GM21423 (cell line): ENCODE results near the gene ADAR.

ENCODE experiments used
- ATAC-seq: cut with Tn5 transposase; IDR thresholded peaks from one replicate; pipeline ENCODE4 v1.9.1; 2021; ENCODE audit warnings: mild to moderate bottlenecking, moderate library complexity; ENCODE audit not compliant: unreplicated experiment

Gene ADAR

GRCh38 chr1:154619181-154619948 is 11.4 kb upstream of the ADAR start:
- ATAC-seq, result no peak

- no peak for ATAC-seq
Observed at GRCh38 chr1:154616659-154617345, 8.8 kb upstream of the ADAR start.

- no peak for ATAC-seq
Observed at GRCh38 chr1:154615411-154615810, 7.4 kb upstream of the ADAR start.

- no peak for ATAC-seq
Observed at GRCh38 chr1:154614901-154615300, 6.9 kb upstream of the ADAR start.

GRCh38 chr1:154614247-154614646 is 6.3 kb upstream of the ADAR start:
- ATAC-seq, result no peak

GRCh38 chr1:154611150-154611862 is 3.3 kb upstream of the ADAR start:
- ATAC-seq, result no peak

- ATAC-seq, result no peak
Observed at GRCh38 chr1:154609398-154610380, 1.7 kb upstream of the ADAR start.

GRCh38 chr1:154608397-154609270 is 648 bp upstream of the ADAR start:
- no peak for ATAC-seq

GRCh38 chr1:154607106-154607608 is 829 bp downstream of the ADAR start:
- no peak for ATAC-seq

GRCh38 chr1:154605534-154605933 is 2.5 kb downstream of the ADAR start:
- ATAC-seq, result no peak

GRCh38 chr1:154603317-154603716 is 4.7 kb downstream of the ADAR start:
- no peak for ATAC-seq

GRCh38 chr1:154599658-154600057 is 8.3 kb downstream of the ADAR start:
- ATAC-seq, result no peak

- ATAC-seq, result no peak
Observed at GRCh38 chr1:154598871-154599635, 8.9 kb downstream of the ADAR start.

GRCh38 chr1:154595621-154596020 is 12.4 kb downstream of the ADAR start:
- no peak for ATAC-seq

GRCh38 chr1:154594811-154595210 is 13.2 kb downstream of the ADAR start:
- ATAC-seq, result no peak

- no peak for ATAC-seq
Observed at GRCh38 chr1:154593390-154593789, 14.6 kb downstream of the ADAR start.

GRCh38 chr1:154591206-154591605 is 16.8 kb downstream of the ADAR start:
- no peak for ATAC-seq

GRCh38 chr1:154590756-154591155 is 17.2 kb downstream of the ADAR start:
- ATAC-seq, result no peak

- no peak for ATAC-seq
Observed at GRCh38 chr1:154589780-154590179, 18.2 kb downstream of the ADAR start.
